Neural cell (in vitro differentiated cells): ENCODE results near the gene UBXN10.

Experiments used
- EP300 ChIP-seq: fragments of 450-650 bp; conservative IDR thresholded peaks from 2 replicates; pipeline ENCODE4 v1.6.1; 2014; ENCODE audit warnings: antibody characterized with exemption, mild to moderate bottlenecking, moderate library complexity; ENCODE audit not compliant: poor library complexity, severe bottlenecking
- TF ChIP-seq, protein P1 (sequence below): fragments of 450-650 bp; IDR thresholded peaks from 2 replicates; pipeline ENCODE4 v1.5.1; 2014; ENCODE audit warnings: antibody characterized with exemption, mild to moderate bottlenecking, moderate library complexity; ENCODE audit not compliant: poor library complexity, severe bottlenecking

DNA sequence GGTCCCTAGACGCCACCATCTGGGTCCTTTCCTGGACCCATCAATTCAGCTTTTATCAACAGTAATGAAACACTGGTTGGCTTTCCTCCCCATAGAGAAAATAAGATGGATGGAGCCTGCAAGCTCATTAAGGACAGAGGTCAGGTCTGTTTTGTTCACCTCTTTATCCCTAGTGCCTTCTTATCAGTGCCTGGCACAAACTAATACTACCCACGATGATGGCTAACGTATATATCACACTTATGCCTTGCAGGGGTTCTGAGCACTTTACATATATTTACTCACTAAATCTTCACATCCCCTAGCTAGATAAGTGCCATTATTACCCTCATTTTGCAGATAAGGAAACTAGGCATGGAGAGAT is 5.1 kb upstream of the UBXN10 start:
- TF ChIP-seq, protein P1, sequence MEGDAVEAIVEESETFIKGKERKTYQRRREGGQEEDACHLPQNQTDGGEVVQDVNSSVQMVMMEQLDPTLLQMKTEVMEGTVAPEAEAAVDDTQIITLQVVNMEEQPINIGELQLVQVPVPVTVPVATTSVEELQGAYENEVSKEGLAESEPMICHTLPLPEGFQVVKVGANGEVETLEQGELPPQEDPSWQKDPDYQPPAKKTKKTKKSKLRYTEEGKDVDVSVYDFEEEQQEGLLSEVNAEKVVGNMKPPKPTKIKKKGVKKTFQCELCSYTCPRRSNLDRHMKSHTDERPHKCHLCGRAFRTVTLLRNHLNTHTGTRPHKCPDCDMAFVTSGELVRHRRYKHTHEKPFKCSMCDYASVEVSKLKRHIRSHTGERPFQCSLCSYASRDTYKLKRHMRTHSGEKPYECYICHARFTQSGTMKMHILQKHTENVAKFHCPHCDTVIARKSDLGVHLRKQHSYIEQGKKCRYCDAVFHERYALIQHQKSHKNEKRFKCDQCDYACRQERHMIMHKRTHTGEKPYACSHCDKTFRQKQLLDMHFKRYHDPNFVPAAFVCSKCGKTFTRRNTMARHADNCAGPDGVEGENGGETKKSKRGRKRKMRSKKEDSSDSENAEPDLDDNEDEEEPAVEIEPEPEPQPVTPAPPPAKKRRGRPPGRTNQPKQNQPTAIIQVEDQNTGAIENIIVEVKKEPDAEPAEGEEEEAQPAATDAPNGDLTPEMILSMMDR = no peak
- no peak for TF ChIP-seq EP300
